Mucosa of rectum (tissue), 2 donors: ENCODE data around the gene BICRA.
"Not testable (repeated sequence)": the region's sequence is repeated elsewhere in the genome, so short reads cannot be mapped to it uniquely, and the experiment has no call there.

Experiments used
- H3K27ac ChIP-seq, 2 donors: one replicate each; pipeline ENCODE4 v1.7.0; 2013; ENCODE audit warnings: inconsistent platforms in 2 of 2, low read depth in 2 of 2, low read length in 2 of 2
- H3K27me3 ChIP-seq, 2 donors: one replicate each; pipeline ENCODE4 v1.7.0; 2013; ENCODE audit warnings: low read length in 2 of 2; ENCODE audit not compliant: control insufficient read depth in 2 of 2, insufficient read depth in 2 of 2
- H3K36me3 ChIP-seq, 2 donors: one replicate each; pipeline ENCODE4 v1.7.0; 2013; ENCODE audit warnings: low read length in 2 of 2; ENCODE audit not compliant: control insufficient read depth in 2 of 2, insufficient read depth in 2 of 2
- H3K4me1 ChIP-seq, 2 donors: one replicate each; pipeline ENCODE4 v1.7.0; 2013; ENCODE audit warnings: low read length in 2 of 2, mild to moderate bottlenecking in 1 of 2; ENCODE audit not compliant: control insufficient read depth in 2 of 2, insufficient read depth in 2 of 2
- H3K4me3 ChIP-seq, 2 donors: one replicate each; pipeline ENCODE4 v1.7.0; 2013; ENCODE audit warnings: low read length in 2 of 2
- H3K9ac ChIP-seq, 2 donors: one replicate each; pipeline ENCODE4 v1.7.0; 2013; ENCODE audit warnings: low read length in 2 of 2, low read depth in 1 of 2, mild to moderate bottlenecking in 1 of 2
- H3K9me3 ChIP-seq, 2 donors: one replicate each; pipeline ENCODE4 v1.7.0; 2013; ENCODE audit warnings: low read length in 2 of 2; ENCODE audit not compliant: control insufficient read depth in 2 of 2
- donor health status: healthy.
- donor health status: Normal muscosa, but diverticular disease.

BICRA gene

GRCh38 chr19:47661161-47661560 lies 52.2 kb downstream of the BICRA start:
- Histone ChIP-seq H3K9ac (no peak overlapping the region), H3K27ac (no peak overlapping the region), H3K9me3 (no peaks in the 10 kb centered on the region), H3K27me3 (no peaks in the 10 kb centered on the region), H3K4me1 (peaks cover 44 to 48% of the 10 kb centered on the region in 2 donors), H3K4me3 (no peak overlapping the region), H3K36me3 (no peaks in the 10 kb centered on the region)

GRCh38 chr19:47661611-47662010 lies 52.7 kb downstream of the BICRA start:
- no peak overlapping the region for H3K4me3 ChIP-seq
- H3K36me3 ChIP-seq: no peaks in the 10 kb centered on the region
- H3K27ac ChIP-seq: no peak overlapping the region
- H3K4me1 ChIP-seq: peaks cover 44 to 48% of the 10 kb centered on the region in 2 donors
- H3K9me3 ChIP-seq: no peaks in the 10 kb centered on the region
- no peak overlapping the region for H3K9ac ChIP-seq
- no peaks in the 10 kb centered on the region for H3K27me3 ChIP-seq

GRCh38 chr19:47663435-47663910 lies 54.5 kb downstream of the BICRA start:
- Histone ChIP-seq H3K27me3 (no peaks in the 10 kb centered on the region), H3K36me3 (no peaks in the 10 kb centered on the region), H3K9me3 (no peaks in the 10 kb centered on the region), H3K4me3 (no peak overlapping the region), H3K4me1 (peaks cover 43 to 46% of the 10 kb centered on the region in 2 donors), H3K9ac (peak overlapping the region in 1 of 2 donors; percentile 9), H3K27ac (peak overlapping the region; percentile 69 to 82)

GRCh38 chr19:47663911-47664771 lies 55.2 kb downstream of the BICRA start:
- Histone ChIP-seq H3K27me3 (no peaks in the 10 kb centered on the region), H3K4me1 (peaks cover 39 to 41% of the 10 kb centered on the region in 2 donors), H3K4me3 (peak overlapping the region in 1 of 2 donors; percentile 17), H3K9me3 (no peaks in the 10 kb centered on the region), H3K9ac (peak overlapping the region in 1 of 2 donors; percentile 54), H3K27ac (peak overlapping the region; percentile 69 to 82), H3K36me3 (no peaks in the 10 kb centered on the region)

- H3K9ac ChIP-seq, H3K27me3 ChIP-seq, H3K36me3 ChIP-seq, H3K27ac ChIP-seq, H3K9me3 ChIP-seq, H3K4me3 ChIP-seq: not testable (repeated sequence)
- H3K4me1 ChIP-seq: peaks cover 19% of the 10 kb centered on the region in 2 donors
Measured at GRCh38 chr19:47668556-47668955, 59.6 kb downstream of the BICRA start.

- Histone ChIP-seq H3K36me3 (peaks cover 4 to 17% of the 10 kb centered on the region in 2 donors), H3K27me3 (no peaks in the 10 kb centered on the region), H3K4me3 (no peak overlapping the region), H3K9ac (no peak overlapping the region), H3K27ac (no peak overlapping the region), H3K4me1 (peaks cover 7% of the 10 kb centered on the region in 2 donors), H3K9me3 (no peaks in the 10 kb centered on the region)
Measured at GRCh38 chr19:47670736-47671135, 61.8 kb downstream of the BICRA start.

- Histone ChIP-seq H3K36me3 (peaks cover 4 to 20% of the 10 kb centered on the region in 2 donors), H3K4me1 (peaks cover 4 to 5% of the 10 kb centered on the region in 2 donors), H3K9ac (no peak overlapping the region), H3K27ac (no peak overlapping the region), H3K9me3 (no peaks in the 10 kb centered on the region), H3K4me3 (no peak overlapping the region), H3K27me3 (no peaks in the 10 kb centered on the region)
Measured at GRCh38 chr19:47671499-47671898, 62.6 kb downstream of the BICRA start.

- no peaks in the 10 kb centered on the region for H3K4me1 ChIP-seq
- no peaks in the 10 kb centered on the region for H3K9me3 ChIP-seq
- H3K4me3 ChIP-seq: no peak overlapping the region
- no peaks in the 10 kb centered on the region for H3K27me3 ChIP-seq
- H3K9ac ChIP-seq: no peak overlapping the region
- H3K36me3 ChIP-seq: peaks cover 4 to 30% of the 10 kb centered on the region in 2 donors
- H3K27ac ChIP-seq: no peak overlapping the region
Measured at GRCh38 chr19:47673426-47673825, 64.5 kb downstream of the BICRA start.

GRCh38 chr19:47674548-47674947 lies 65.6 kb downstream of the BICRA start:
- Histone ChIP-seq H3K4me3 (no peak overlapping the region), H3K27ac (no peak overlapping the region), H3K27me3 (no peaks in the 10 kb centered on the region), H3K9ac (no peak overlapping the region), H3K36me3 (peaks cover 5 to 30% of the 10 kb centered on the region in 2 donors), H3K9me3 (no peaks in the 10 kb centered on the region), H3K4me1 (no peaks in the 10 kb centered on the region)

GRCh38 chr19:47675271-47675670 lies 66.3 kb downstream of the BICRA start:
- peaks cover 10 to 31% of the 10 kb centered on the region in 2 donors for H3K36me3 ChIP-seq

More at GRCh38 chr19:47675271-47675670, 66.3 kb downstream of the BICRA start:
- H3K4me1 ChIP-seq: no peaks in the 10 kb centered on the region
- no peaks in the 10 kb centered on the region for H3K27me3 ChIP-seq
- H3K9ac ChIP-seq: no peak overlapping the region
- no peak overlapping the region for H3K4me3 ChIP-seq
- no peak overlapping the region for H3K27ac ChIP-seq
- no peaks in the 10 kb centered on the region for H3K9me3 ChIP-seq
